Activated T-helper 2 cell treated with anti-CD3 and anti-CD28 coated beads, Interferon-gamma antibody, Interleukin-2, Interleukin-4, amounts not matched to agents 10 μg/mL and 5 μg/mL and 100 μg/mL, durations not matched to agents 14 hours and 24 hours and 36 hours (primary cell): ENCODE results near the gene ADGRB2. TPM values are rescaled to one million over a fixed set of nuclear protein-coding genes. Genes with fewer than 3 reads are reported as not detected.
"Not testable (repeated sequence)": the region's sequence is repeated elsewhere in the genome, so short reads cannot be mapped to it uniquely, and the experiment has no call there.

Source experiments
- DNase-seq: peaks from one replicate; pipeline ENCODE4 v3.0.0; 2021; ENCODE audit warnings: low spot score
- H3K27ac Mint-ChIP-seq: one replicate; pipeline ENCODE4 v1.8.0; 2021; ENCODE audit warnings: mixed read lengths
- H3K27me3 Mint-ChIP-seq: one replicate; pipeline ENCODE4 v1.8.0; 2021; ENCODE audit warnings: low read depth, mixed read lengths
- H3K36me3 Mint-ChIP-seq: one replicate; pipeline ENCODE4 v1.8.0; 2021; ENCODE audit warnings: low read depth, mixed read lengths
- H3K4me1 Mint-ChIP-seq: one replicate; pipeline ENCODE4 v1.8.0; 2021; ENCODE audit warnings: low read depth, mixed read lengths
- H3K4me3 Mint-ChIP-seq: one replicate; pipeline ENCODE4 v1.8.0; 2021; ENCODE audit warnings: low read depth, mild to moderate bottlenecking, moderate library complexity, mixed read lengths
- H3K9me3 Mint-ChIP-seq: one replicate; pipeline ENCODE4 v1.8.0; 2021; ENCODE audit warnings: mixed read lengths
- intact Hi-C: fragments of 100-400 bp; cut with micrococcal nuclease; formaldehyde crosslinking; loops from one replicate; pipeline ENCODE4 v1.15.1; 2023
- total RNA-seq: library from RNA; stranded (reverse); gene quantifications from 2 replicates; pipeline ENCODE4 v1.2.3, GENCODE V29; 2022

Gene ADGRB2
- total RNA-seq, 1 donor from 2014 or later, result 5.4 TPM

GRCh38 chr1:31712630-31713029 is 51.5 kb downstream of the ADGRB2 start:
- intact Hi-C loops, result no loop called here
- no peak for DNase-seq
- Mint-ChIP-seq H3K4me1 (peaks cover 11% of the 10 kb centered on the region), H3K9me3 (no peaks in the 10 kb centered on the region), H3K27me3 (peaks cover 49% of the 10 kb centered on the region), H3K36me3 (no peaks in the 10 kb centered on the region), H3K4me3 (no peak overlapping the region), H3K27ac (no peak overlapping the region)

- Mint-ChIP-seq H3K27me3 (peaks cover 45% of the 10 kb centered on the region), H3K9me3 (no peaks in the 10 kb centered on the region), H3K36me3 (no peaks in the 10 kb centered on the region), H3K27ac (no peak overlapping the region), H3K4me3 (no peak overlapping the region), H3K4me1 (peaks cover 13% of the 10 kb centered on the region)
- no peak for DNase-seq
- intact Hi-C loops, result no loop called here
Measured at GRCh38 chr1:31712068-31712467, 52.1 kb downstream of the ADGRB2 start.

- Mint-ChIP-seq H3K4me3 (no peak overlapping the region), H3K36me3 (no peaks in the 10 kb centered on the region), H3K4me1 (peaks cover 29% of the 10 kb centered on the region), H3K9me3 (no peaks in the 10 kb centered on the region), H3K27ac (no peak overlapping the region), H3K27me3 (peaks cover 33% of the 10 kb centered on the region)
- intact Hi-C loops, result no loop called here
- DNase-seq, result no peak
Measured at GRCh38 chr1:31708324-31708723, 55.8 kb downstream of the ADGRB2 start.

GRCh38 chr1:31707711-31708110 is 56.4 kb downstream of the ADGRB2 start:
- H3K4me1 Mint-ChIP-seq, result peaks cover 29% of the 10 kb centered on the region
- H3K9me3 Mint-ChIP-seq, result no peaks in the 10 kb centered on the region
- DNase-seq, result no peak
- H3K4me3 Mint-ChIP-seq, result no peak overlapping the region
- H3K27ac Mint-ChIP-seq, result no peak overlapping the region
- intact Hi-C loops, result no loop called here
- H3K27me3 Mint-ChIP-seq, result peaks cover 32% of the 10 kb centered on the region
- no peaks in the 10 kb centered on the region for H3K36me3 Mint-ChIP-seq

- H3K36me3 Mint-ChIP-seq, intact Hi-C loops, H3K4me3 Mint-ChIP-seq, H3K9me3 Mint-ChIP-seq, DNase-seq, H3K27ac Mint-ChIP-seq: not testable (repeated sequence)
- Mint-ChIP-seq H3K27me3 (peaks cover 27% of the 10 kb centered on the region), H3K4me1 (peaks cover 29% of the 10 kb centered on the region)
Measured at GRCh38 chr1:31707059-31707600, 57.0 kb downstream of the ADGRB2 start.

GRCh38 chr1:31706384-31707058 is 57.6 kb downstream of the ADGRB2 start:
- intact Hi-C loops, result no loop called here
- peaks cover 29% of the 10 kb centered on the region for H3K4me1 Mint-ChIP-seq
- no peaks in the 10 kb centered on the region for H3K36me3 Mint-ChIP-seq
- no peak for DNase-seq
- peaks cover 24% of the 10 kb centered on the region for H3K27me3 Mint-ChIP-seq
- no peak overlapping the region for H3K4me3 Mint-ChIP-seq
- no peak overlapping the region for H3K27ac Mint-ChIP-seq
- H3K9me3 Mint-ChIP-seq, result no peaks in the 10 kb centered on the region

- Mint-ChIP-seq H3K4me1 (peaks cover 29% of the 10 kb centered on the region), H3K4me3 (no peak overlapping the region), H3K36me3 (no peaks in the 10 kb centered on the region), H3K27me3 (peaks cover 20% of the 10 kb centered on the region), H3K9me3 (no peaks in the 10 kb centered on the region), H3K27ac (no peak overlapping the region)
- peak; percentile 49 for DNase-seq
- intact Hi-C loops, result loop anchor here (1.0 to 2.0 kb wide), 3 partner anchors 40 to 84 kb away; no protein-coding TSS in a partner anchor
Measured at GRCh38 chr1:31705080-31705866, 58.9 kb downstream of the ADGRB2 start.

- no peak overlapping the region for H3K4me3 Mint-ChIP-seq
- DNase-seq, result no peak
- peaks cover 20% of the 10 kb centered on the region for H3K27me3 Mint-ChIP-seq
- intact Hi-C loops, result loop anchor here (1.0 to 2.0 kb wide), 3 partner anchors 40 to 84 kb away; no protein-coding TSS in a partner anchor
- peaks cover 32% of the 10 kb centered on the region for H3K4me1 Mint-ChIP-seq
- no peak overlapping the region for H3K27ac Mint-ChIP-seq
- no peaks in the 10 kb centered on the region for H3K36me3 Mint-ChIP-seq
- no peaks in the 10 kb centered on the region for H3K9me3 Mint-ChIP-seq
Measured at GRCh38 chr1:31704271-31705079, 59.7 kb downstream of the ADGRB2 start.

GRCh38 chr1:31703431-31704270 is 60.5 kb downstream of the ADGRB2 start, which contains the start of gene COL16A1:
TSS of gene COL16A1 (minus strand) at chr1:31704017. CDS start at chr1:31702193, 1,824 bp downstream.
- peaks cover 15% of the 10 kb centered on the region for H3K27me3 Mint-ChIP-seq
- intact Hi-C loops, result loop anchor here (2.0 kb wide), 2 partner anchors 39 to 85 kb away; no protein-coding TSS in a partner anchor
- H3K27ac Mint-ChIP-seq, result no peak within 1 kb of the TSS
- no peaks in the 10 kb centered on the region for H3K36me3 Mint-ChIP-seq
- H3K9me3 Mint-ChIP-seq, result no peaks in the 10 kb centered on the region
- H3K4me3 Mint-ChIP-seq, result no peak within 1 kb of the TSS
- H3K4me1 Mint-ChIP-seq, result peaks cover 36% of the 10 kb centered on the region
- DNase-seq, result no peak

- no peaks in the 10 kb centered on the region for H3K36me3 Mint-ChIP-seq
- no peak overlapping the region for H3K27ac Mint-ChIP-seq
- no peak overlapping the region for H3K4me3 Mint-ChIP-seq
- intact Hi-C loops, result no loop called here
- H3K9me3 Mint-ChIP-seq, result no peaks in the 10 kb centered on the region
- H3K27me3 Mint-ChIP-seq, result peaks cover 13% of the 10 kb centered on the region
- no peak for DNase-seq
- peaks cover 33% of the 10 kb centered on the region for H3K4me1 Mint-ChIP-seq
Measured at GRCh38 chr1:31702836-31703404, 61.2 kb downstream of the ADGRB2 start.

GRCh38 chr1:31701091-31701736 is 62.9 kb downstream of the ADGRB2 start:
- Mint-ChIP-seq H3K9me3 (no peaks in the 10 kb centered on the region), H3K36me3 (no peaks in the 10 kb centered on the region), H3K4me1 (peaks cover 25% of the 10 kb centered on the region), H3K4me3 (no peak overlapping the region), H3K27ac (no peak overlapping the region), H3K27me3 (peaks cover 13% of the 10 kb centered on the region)
- no peak for DNase-seq
- intact Hi-C loops, result no loop called here
